ENCODE measurements around the gene FAM53B. TPM values are rescaled to one million over a fixed set of nuclear protein-coding genes. Genes with fewer than 3 reads are reported as not detected.
"Not testable (repeated sequence)": the region's sequence is repeated elsewhere in the genome, so short reads cannot be mapped to it uniquely, and the experiment has no call there.

The FAM53B gene
- total RNA-seq, 1 donor: 13.4 TPM

- H3K4me3 ChIP-seq (ENCODE audit: low read depth, low read length): no peak overlapping the region
- TF ChIP-seq, protein P1, sequence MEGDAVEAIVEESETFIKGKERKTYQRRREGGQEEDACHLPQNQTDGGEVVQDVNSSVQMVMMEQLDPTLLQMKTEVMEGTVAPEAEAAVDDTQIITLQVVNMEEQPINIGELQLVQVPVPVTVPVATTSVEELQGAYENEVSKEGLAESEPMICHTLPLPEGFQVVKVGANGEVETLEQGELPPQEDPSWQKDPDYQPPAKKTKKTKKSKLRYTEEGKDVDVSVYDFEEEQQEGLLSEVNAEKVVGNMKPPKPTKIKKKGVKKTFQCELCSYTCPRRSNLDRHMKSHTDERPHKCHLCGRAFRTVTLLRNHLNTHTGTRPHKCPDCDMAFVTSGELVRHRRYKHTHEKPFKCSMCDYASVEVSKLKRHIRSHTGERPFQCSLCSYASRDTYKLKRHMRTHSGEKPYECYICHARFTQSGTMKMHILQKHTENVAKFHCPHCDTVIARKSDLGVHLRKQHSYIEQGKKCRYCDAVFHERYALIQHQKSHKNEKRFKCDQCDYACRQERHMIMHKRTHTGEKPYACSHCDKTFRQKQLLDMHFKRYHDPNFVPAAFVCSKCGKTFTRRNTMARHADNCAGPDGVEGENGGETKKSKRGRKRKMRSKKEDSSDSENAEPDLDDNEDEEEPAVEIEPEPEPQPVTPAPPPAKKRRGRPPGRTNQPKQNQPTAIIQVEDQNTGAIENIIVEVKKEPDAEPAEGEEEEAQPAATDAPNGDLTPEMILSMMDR (IDR thresholded peaks at IDR 0.05; ENCODE audit: insufficient read depth, low read depth, low read length): no peak
- no peak for DNase-seq (ENCODE audit: low read depth)
Observed at GRCh38 chr10:124748166-124748565, 4.0 kb upstream of the FAM53B start.

DNA sequence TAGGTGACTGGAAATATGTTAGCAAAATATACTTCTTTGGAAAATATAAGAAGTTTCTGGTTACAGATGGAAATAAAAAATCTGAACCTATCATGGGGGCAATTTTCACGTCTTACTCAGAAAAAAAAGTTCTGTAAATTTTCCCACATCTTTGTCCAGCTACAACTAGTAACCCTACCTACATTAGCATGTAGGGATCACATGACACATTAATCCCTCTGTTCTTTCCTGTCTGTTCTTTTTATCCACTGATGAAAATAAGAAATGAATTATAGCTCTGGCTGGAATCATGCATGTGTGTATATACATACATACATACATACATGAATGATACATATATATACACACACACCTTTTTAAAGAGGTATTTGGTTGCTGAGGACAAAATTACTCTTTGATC lies 3.6 kb upstream of the FAM53B start:
- no peak for DNase-seq (ENCODE audit: low read depth)
- TF ChIP-seq, protein P1 (IDR thresholded peaks at IDR 0.05; ENCODE audit: insufficient read depth, low read depth, low read length): no peak
- H3K4me3 ChIP-seq (ENCODE audit: low read depth, low read length): no peak overlapping the region

- DNase-seq (ENCODE audit: low read depth): no peak
- TF ChIP-seq, protein P1 (IDR thresholded peaks at IDR 0.05; ENCODE audit: insufficient read depth, low read depth, low read length): no peak
- no peak overlapping the region for H3K4me3 ChIP-seq (ENCODE audit: low read depth, low read length)
Observed at GRCh38 chr10:124746992-124747391, 2.8 kb upstream of the FAM53B start.

- not testable (repeated sequence) for H3K4me3 ChIP-seq (ENCODE audit: low read depth, low read length); DNase-seq (ENCODE audit: low read depth)
Observed at GRCh38 chr10:124746447-124746846, 2.3 kb upstream of the FAM53B start.

GRCh38 chr10:124745673-124746072 lies 1.5 kb upstream of the FAM53B start:
- H3K4me3 ChIP-seq (ENCODE audit: low read depth, low read length): no peak overlapping the region
- TF ChIP-seq, protein P1 (IDR thresholded peaks at IDR 0.05; ENCODE audit: insufficient read depth, low read depth, low read length): peak; percentile 49
- DNase-seq (ENCODE audit: low read depth): peak; percentile 79

DNA sequence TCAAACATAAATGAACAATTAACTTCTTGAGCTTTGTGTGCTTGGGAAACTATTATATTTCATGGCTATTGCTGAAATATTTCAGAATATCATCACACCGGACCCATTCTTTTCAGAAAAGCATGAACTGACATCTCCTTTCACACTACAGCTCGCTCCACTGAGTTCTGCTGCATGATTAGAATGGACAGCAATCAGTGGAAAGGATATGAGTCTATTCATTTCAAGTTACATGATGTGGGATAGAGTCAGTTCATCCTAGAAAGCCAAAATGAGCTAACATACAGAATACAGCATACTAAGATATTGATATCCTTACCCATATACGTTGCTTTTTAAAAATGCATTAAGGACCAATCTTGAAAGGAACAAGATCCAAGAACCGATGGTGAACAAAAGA lies 1.1 kb upstream of the FAM53B start:
- TF ChIP-seq, protein P1 (IDR thresholded peaks at IDR 0.05; ENCODE audit: insufficient read depth, low read depth, low read length): no peak
- DNase-seq (ENCODE audit: low read depth): no peak
- H3K4me3 ChIP-seq (ENCODE audit: low read depth, low read length): no peak overlapping the region

DNA sequence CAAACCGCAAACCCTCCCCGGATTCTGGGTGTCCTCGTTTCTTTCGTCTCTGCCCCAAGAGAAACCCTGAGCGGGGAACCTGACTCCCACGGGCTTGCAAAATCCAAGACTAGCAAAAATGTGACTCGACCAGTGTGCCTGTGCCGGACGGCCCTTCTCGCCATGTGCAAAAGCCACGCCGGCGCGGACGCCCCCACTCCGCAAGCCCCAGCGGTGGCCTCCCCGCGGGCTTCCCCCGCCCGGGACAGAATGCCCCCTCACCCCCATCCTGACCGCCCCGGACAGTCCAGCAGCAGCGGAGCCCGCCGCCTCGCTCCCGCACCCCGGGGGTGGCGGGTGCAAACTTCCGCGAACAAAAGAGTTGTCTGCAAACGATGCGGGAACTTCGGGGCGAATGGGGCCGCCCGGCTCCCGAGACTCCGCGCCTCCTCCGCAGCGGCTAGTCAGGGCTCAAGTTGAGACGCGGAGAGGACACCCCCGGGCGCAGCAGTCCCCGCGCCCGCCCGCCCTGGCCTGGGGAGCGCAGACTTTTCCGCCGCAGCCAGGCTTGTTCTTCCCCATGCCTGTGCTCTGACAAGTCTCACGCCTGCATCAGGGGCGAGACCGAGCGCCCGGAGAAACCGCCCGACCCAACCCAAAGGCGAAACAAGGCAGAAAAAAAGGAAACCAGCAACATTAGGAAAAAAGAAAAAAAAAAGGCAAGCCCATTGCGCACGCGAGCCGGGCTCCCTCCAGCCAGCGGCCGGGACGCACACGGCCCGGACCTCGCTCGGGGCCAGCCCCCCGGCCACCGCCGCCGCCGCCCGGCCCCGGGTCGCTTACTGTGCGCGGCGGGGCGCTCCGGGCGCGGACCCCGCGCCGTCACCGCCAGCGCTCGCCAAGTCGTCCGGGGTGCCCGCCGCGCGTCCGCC lies 732 bp downstream of the FAM53B start:
- peak overlapping the region; percentile 77 for H3K4me3 ChIP-seq (ENCODE audit: low read depth, low read length)
- DNase-seq (ENCODE audit: low read depth): peak; percentile 43
- TF ChIP-seq, protein P1 (IDR thresholded peaks at IDR 0.05; ENCODE audit: insufficient read depth, low read depth, low read length): no peak
